ENCODE data around the gene MAL.

MAL gene

GRCh38 chr2:95042472-95043271, 17.2 kb downstream of the MAL start:
- H3K36me3 ChIP-seq (ENCODE audit: low read depth): no peaks in the 10 kb centered on the region
- peaks cover 3% of the 10 kb centered on the region for H3K27me3 ChIP-seq (ENCODE audit: insufficient read depth, poor library complexity, severe bottlenecking)
- ATAC-seq (ENCODE audit: low read depth): peak; percentile 22; the same call in 2 of the 3 replicates
- H3K9me3 ChIP-seq (ENCODE audit: severe bottlenecking): no peaks in the 10 kb centered on the region
- no peaks in the 10 kb centered on the region for H3K4me1 ChIP-seq (ENCODE audit: insufficient read depth, poor library complexity, severe bottlenecking)
- no peak for DNase-seq (ENCODE audit: low spot score)
- no peak overlapping the region for H3K27ac ChIP-seq (ENCODE audit: poor library complexity, severe bottlenecking)
- no peak overlapping the region for H3K4me3 ChIP-seq (ENCODE audit: severe bottlenecking)
- TF ChIP-seq CTCF (IDR thresholded peaks at IDR 0.05; ENCODE audit: poor library complexity, severe bottlenecking): no peak

DNA sequence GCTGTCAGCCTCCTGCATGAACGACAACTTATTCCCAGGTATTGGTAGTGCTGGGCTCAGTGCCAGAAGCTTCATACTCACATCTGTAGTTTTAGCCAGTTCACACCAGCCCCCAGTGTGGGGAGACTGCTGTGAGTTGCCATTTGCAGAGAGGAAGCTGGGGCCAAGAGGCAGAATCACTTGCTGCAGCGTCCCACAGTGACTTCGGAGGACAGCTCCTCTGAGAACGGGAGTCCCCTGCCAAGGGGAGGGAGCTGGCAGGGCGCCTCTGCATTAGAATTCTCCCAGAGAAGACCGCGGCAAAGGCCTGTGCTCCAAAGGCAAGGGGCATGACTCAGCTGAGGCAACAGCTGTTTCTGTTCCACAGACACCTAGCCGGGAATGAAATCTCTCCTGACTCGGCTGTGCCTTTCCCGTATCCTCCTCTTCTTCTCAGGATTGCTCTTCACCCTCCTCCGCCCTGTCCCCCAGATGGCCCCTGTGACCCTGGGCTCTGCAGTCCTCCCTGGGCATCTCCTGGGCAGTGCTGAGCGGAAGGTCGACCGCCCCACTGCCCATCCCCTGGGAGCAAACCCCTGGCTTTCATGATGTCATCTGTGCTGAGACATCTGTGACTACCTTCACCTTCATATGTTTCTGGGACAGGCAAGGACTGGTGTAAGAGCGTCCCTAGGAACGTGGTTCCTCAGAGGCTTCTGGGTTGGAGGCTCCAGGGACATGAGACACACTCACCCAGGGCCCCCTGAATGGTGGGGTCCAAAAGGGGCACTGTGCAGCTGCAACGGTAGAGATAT, 18.0 kb downstream of the MAL start:
- Histone ChIP-seq H3K4me3 (ENCODE audit: severe bottlenecking) (no peak overlapping the region), H3K4me1 (ENCODE audit: insufficient read depth, poor library complexity, severe bottlenecking) (no peaks in the 10 kb centered on the region), H3K27ac (ENCODE audit: poor library complexity, severe bottlenecking) (no peak overlapping the region), H3K9me3 (ENCODE audit: severe bottlenecking) (no peaks in the 10 kb centered on the region), H3K36me3 (ENCODE audit: low read depth) (no peaks in the 10 kb centered on the region), H3K27me3 (ENCODE audit: insufficient read depth, poor library complexity, severe bottlenecking) (peaks cover 3% of the 10 kb centered on the region)
- DNase-seq (ENCODE audit: low spot score): no peak
- peak; percentile 80 for ATAC-seq (ENCODE audit: low read depth)
- TF ChIP-seq CTCF (IDR thresholded peaks at IDR 0.05; ENCODE audit: poor library complexity, severe bottlenecking): no peak

GRCh38 chr2:95044601-95045000, 19.1 kb downstream of the MAL start:
- H3K4me1 ChIP-seq (ENCODE audit: insufficient read depth, poor library complexity, severe bottlenecking): no peaks in the 10 kb centered on the region
- TF ChIP-seq CTCF (IDR thresholded peaks at IDR 0.05; ENCODE audit: poor library complexity, severe bottlenecking): no peak
- H3K27ac ChIP-seq (ENCODE audit: poor library complexity, severe bottlenecking): no peak overlapping the region
- no peaks in the 10 kb centered on the region for H3K36me3 ChIP-seq (ENCODE audit: low read depth)
- DNase-seq (ENCODE audit: low spot score): no peak
- H3K4me3 ChIP-seq (ENCODE audit: severe bottlenecking): no peak overlapping the region
- H3K9me3 ChIP-seq (ENCODE audit: severe bottlenecking): no peaks in the 10 kb centered on the region
- no peak for ATAC-seq (ENCODE audit: low read depth)
- H3K27me3 ChIP-seq (ENCODE audit: insufficient read depth, poor library complexity, severe bottlenecking): peaks cover 3% of the 10 kb centered on the region

DNA sequence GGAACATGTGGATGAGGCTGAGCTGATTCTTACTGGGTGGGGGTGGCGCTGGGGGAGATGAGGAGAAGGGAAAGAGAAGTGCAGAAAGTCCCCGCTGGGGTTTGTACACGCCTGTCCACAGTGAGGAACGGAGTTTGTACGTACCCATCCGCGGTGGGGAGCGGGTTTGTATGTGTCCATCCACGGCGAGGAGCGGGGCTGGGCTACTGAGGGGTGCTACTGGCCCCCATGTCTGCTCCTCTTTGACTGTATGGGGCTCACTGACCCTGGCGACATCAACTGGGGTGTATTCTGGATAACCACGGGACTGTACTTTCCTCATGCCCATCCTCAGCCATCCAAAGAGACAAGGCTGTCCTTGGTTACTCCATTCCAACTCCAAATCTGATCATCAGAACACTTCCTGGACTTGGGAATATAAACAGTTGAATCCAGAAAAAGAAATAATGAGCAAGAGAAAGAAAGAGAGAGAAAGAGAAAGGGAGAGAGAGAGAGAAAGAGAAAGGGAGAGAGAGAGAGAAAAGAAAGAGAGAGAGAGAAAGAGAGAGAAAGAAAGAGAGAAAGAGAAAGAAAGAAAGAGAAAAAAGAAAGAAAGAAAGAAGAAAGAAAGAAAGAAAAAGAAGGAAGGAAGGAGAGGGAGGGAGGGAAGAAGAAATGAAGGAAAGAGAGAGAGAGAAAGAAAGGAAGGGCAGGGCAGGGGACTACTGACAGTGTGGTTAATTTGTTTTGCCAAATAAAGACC, 21.0 kb downstream of the MAL start:
- Histone ChIP-seq H3K27ac (ENCODE audit: poor library complexity, severe bottlenecking) (no peak overlapping the region), H3K4me1 (ENCODE audit: insufficient read depth, poor library complexity, severe bottlenecking) (no peaks in the 10 kb centered on the region), H3K9me3 (ENCODE audit: severe bottlenecking) (no peaks in the 10 kb centered on the region), H3K27me3 (ENCODE audit: insufficient read depth, poor library complexity, severe bottlenecking) (peaks cover 3% of the 10 kb centered on the region), H3K36me3 (ENCODE audit: low read depth) (no peaks in the 10 kb centered on the region), H3K4me3 (ENCODE audit: severe bottlenecking) (no peak overlapping the region)
- DNase-seq (ENCODE audit: low spot score) (no peak), ATAC-seq (ENCODE audit: low read depth) (no peak)
- no peak for TF ChIP-seq CTCF (IDR thresholded peaks at IDR 0.05; ENCODE audit: poor library complexity, severe bottlenecking)

Data from RWPE2 (cell line).